GM13977 (cell line): ENCODE data around the gene RAB3A.

Experiments
- DNase-seq: peaks from one replicate; pipeline ENCODE4 v3.0.0; 2012; ENCODE audit warnings: low spot score
- in situ Hi-C: fragments of 300-500 bp; cut with MboI; formaldehyde crosslinking; loops from one replicate; pipeline ENCODE4 v1.12.0; 2022; ENCODE audit warnings: low sequenced_read_pairs, low pct_unique_long_range_greater_than_20kb, mixed read lengths, inconsistent platforms; ENCODE audit not compliant: unreplicated experiment
- TF ChIP-seq, protein P1 (sequence below): IDR thresholded peaks from 2 replicates; pipeline ENCODE4 v1.5.1; 2012; ENCODE audit warnings: mild to moderate bottlenecking, control low read depth; ENCODE audit not compliant: insufficient read depth; ENCODE audit errors: extremely low read depth, missing control alignments

RAB3A gene

DNA sequence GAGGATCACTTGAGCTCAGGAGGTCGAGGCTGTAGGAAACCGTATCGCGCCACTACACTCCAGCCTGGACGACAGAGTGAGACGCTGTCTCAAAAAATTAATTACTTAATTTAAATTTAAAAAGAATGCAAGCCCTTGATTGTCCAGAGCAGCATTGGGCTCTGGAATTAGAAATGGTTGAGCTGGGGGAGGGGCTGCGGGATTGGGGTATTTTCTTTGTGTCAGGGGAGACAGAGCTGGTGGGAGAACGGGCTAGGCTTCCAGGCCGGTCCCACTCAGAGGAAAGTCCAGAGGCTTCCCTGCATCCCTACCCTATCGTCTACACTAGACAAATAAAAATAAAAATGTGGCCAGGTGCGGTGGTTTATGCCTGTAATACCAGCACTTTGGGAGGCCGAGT lies 2.2 kb upstream of the RAB3A start:
- TF ChIP-seq, protein P1, sequence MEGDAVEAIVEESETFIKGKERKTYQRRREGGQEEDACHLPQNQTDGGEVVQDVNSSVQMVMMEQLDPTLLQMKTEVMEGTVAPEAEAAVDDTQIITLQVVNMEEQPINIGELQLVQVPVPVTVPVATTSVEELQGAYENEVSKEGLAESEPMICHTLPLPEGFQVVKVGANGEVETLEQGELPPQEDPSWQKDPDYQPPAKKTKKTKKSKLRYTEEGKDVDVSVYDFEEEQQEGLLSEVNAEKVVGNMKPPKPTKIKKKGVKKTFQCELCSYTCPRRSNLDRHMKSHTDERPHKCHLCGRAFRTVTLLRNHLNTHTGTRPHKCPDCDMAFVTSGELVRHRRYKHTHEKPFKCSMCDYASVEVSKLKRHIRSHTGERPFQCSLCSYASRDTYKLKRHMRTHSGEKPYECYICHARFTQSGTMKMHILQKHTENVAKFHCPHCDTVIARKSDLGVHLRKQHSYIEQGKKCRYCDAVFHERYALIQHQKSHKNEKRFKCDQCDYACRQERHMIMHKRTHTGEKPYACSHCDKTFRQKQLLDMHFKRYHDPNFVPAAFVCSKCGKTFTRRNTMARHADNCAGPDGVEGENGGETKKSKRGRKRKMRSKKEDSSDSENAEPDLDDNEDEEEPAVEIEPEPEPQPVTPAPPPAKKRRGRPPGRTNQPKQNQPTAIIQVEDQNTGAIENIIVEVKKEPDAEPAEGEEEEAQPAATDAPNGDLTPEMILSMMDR: no peak
- in situ Hi-C loops: loop anchor here (10.0 kb wide), 1 partner anchor 49 kb away; a partner anchor contains a TSS
- no peak for DNase-seq

DNA sequence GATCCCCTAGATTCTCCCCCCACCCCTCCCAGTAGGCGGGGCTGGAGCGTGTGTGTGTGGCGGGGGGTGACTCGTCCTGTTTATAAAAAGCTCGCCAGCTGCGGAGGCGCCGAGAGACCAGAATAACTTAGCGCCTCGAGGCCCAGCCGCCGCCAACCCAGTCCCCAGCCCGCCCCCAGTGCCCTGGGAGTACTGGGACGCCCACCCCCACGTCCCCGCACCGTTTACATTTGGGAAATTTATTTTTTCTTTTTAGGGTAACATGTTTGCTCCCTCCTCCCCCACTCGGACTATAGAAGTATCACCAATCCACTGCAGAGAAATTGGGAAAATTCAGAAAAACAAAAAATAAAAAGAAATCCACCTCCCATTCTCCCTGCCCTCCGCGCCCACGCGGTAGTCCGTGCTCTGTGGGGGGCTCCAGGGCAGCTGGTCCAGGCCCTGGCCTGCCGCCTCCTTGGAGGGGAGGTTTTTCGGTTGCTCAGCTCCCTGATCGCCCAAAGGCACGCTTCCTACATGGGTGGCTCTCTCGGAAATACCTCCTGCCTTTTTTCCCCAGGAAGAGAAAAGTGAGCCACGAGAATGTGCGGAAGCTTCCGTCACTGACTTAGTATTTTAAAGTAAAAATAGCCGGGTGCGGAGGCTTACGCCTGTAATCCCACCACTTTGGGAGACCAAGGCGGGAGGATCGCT lies 1.5 kb upstream of the RAB3A start:
- TF ChIP-seq, protein P1: no peak
- in situ Hi-C loops: loop anchor here (10.0 kb wide), 1 partner anchor 49 kb away; a partner anchor contains a TSS
- peak; percentile 83 for DNase-seq

DNA sequence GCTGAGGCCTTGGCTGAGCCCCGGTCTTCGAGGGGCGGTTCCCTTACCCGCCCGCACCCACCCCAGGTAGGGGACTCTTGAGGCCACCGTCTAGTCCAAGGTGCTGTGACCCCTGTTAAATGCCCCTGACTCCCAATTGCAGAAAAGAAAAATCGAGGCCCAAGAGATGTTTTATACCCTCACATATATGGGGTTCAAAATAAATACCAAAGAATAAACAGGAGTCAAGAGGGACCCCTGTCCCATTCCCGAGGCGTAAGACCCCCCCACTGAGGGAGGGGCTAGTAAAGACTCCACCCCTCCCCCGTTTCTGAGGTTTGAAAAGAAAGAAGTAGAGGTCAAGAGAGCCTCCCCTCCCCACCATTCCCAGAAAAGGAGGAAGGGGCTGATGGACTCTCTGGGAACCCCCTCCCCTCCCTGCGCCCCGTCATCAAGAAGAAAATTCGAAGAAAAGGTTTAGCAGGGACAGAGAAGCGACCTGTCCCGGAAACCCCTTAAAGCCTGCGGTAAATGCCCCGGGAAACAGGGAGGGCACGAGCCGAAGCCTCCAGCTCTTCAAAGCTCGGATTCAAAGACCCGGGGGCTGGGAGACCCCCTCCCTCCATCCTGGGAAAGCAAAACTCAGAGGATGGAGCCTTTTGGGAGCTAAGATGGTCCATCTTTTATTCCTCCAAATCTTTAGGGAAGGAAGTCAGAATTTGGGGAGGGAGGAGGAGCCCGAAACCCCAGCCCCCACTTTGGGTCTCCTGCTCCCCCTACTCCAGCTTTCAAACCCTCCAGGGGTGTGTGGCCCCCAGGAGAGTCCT lies 755 bp upstream of the RAB3A start:
- DNase-seq: no peak
- in situ Hi-C loops: loop anchor here (10.0 kb wide), 1 partner anchor 50 kb away; a partner anchor contains a TSS
- TF ChIP-seq, protein P1: no peak

DNA sequence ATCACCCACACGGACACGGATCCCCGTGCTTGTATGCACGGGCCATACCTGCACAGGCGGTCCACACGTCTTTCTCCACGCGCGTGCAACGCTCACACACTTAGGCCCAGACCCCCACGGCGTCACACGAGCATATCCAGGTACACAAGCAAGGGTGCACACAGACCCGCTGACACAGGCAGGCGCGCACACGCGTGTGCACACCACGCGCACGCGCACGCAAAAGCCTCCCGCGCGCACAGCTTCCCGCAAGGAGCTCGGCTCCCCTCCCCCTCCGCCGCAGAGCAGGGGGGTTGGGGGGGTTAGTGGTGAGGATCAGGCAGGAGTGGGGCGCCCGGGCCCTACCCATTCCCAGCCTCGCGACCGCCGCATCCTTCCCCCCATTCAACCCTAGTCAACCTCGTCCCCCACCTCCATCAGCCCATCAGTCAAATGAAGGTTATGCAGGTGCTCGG lies 407 bp downstream of the RAB3A start:
- TF ChIP-seq, protein P1: no peak
- DNase-seq: no peak
- in situ Hi-C loops: loop anchor here (10.0 kb wide), 1 partner anchor 51 kb away; a partner anchor contains a TSS

DNA sequence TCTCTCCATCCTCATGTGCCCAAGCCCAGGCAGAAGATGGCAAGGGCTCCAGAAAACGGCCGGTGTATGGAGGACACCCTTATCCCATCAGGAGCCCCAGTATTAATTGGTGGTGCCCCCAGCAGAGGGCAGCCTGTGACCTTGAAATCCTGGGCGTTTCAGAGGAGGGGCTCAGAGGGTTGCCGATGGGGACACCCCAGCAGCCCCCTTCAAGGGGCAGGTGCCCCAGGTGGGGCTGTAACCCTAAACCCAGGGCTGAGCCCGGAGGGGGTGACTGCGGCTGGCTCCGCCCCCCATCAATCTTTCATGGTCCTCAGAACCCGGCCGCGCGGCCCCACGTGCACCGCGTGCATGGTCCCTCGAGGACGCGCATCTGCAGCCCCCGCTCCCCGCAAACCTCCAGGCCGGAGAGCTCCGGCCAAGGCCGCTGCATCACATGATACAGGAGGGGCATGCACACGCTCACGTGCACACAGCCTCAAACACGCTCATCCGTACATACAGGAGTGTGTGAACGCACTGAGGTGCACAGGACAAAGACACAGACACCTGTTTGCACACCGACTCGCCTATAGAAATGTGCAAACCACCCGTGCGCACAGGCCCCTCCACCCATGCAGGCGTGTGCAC lies 949 bp downstream of the RAB3A start:
- TF ChIP-seq, protein P1: peak; percentile 53
- peak; percentile 50 for DNase-seq
- in situ Hi-C loops: loop anchor here (10.0 kb wide), 1 partner anchor 52 kb away; a partner anchor contains a TSS

DNA sequence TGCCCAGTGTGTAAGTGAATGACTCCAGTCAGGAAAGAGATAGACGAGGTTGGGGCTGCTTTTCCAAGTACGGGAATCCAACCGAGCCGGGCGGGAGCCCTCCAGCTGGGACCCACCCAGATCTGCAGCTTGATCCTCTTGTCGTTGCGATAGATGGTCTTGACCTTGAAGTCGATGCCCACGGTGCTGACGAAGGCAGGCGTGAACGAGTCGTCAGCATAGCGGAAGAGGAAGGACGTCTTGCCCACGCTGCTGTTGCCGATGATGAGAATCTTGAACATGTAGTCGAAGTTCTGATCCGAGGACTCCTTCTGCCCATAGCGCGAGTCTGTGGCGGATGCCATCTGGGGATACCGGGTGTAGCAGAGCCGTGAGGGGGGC lies 1.5 kb downstream of the RAB3A start:
- TF ChIP-seq, protein P1: no peak
- in situ Hi-C loops: loop anchor here (10.0 kb wide), 1 partner anchor 52 kb away; a partner anchor contains a TSS

More for the DNA sequence above, 1.5 kb downstream of the RAB3A start:
- DNase-seq: no peak
